HG03025 (cell line): ENCODE results near the gene ZBTB20.

Experiments
- ATAC-seq: cut with Tn5 transposase; IDR thresholded peaks from one replicate; pipeline ENCODE4 v1.9.1; 2021; ENCODE audit warnings: mild to moderate bottlenecking, moderate library complexity; ENCODE audit not compliant: unreplicated experiment, low FRiP score

ZBTB20 gene

GRCh38 chr3:114510201-114510600 is 636.9 kb downstream of the ZBTB20 start:
- ATAC-seq, result no peak

GRCh38 chr3:114509756-114510155 is 637.3 kb downstream of the ZBTB20 start:
- no peak for ATAC-seq

- ATAC-seq, result no peak
Measured at GRCh38 chr3:114508976-114509375, 638.1 kb downstream of the ZBTB20 start.

GRCh38 chr3:114508208-114508607 is 638.9 kb downstream of the ZBTB20 start:
- ATAC-seq, result no peak

GRCh38 chr3:114506591-114507300 is 640.3 kb downstream of the ZBTB20 start:
- no peak for ATAC-seq

- ATAC-seq, result no peak
Measured at GRCh38 chr3:114504941-114505628, 642.0 kb downstream of the ZBTB20 start.

GRCh38 chr3:114502204-114502603 is 644.9 kb downstream of the ZBTB20 start:
- no peak for ATAC-seq

GRCh38 chr3:114499976-114500375 is 647.1 kb downstream of the ZBTB20 start:
- ATAC-seq, result no peak

- ATAC-seq, result no peak
Measured at GRCh38 chr3:114498539-114499370, 648.3 kb downstream of the ZBTB20 start.

- no peak for ATAC-seq
Measured at GRCh38 chr3:114496874-114497273, 650.2 kb downstream of the ZBTB20 start.

GRCh38 chr3:114496466-114496865 is 650.6 kb downstream of the ZBTB20 start:
- no peak for ATAC-seq

GRCh38 chr3:114496021-114496434 is 651.1 kb downstream of the ZBTB20 start:
- ATAC-seq, result no peak

GRCh38 chr3:114494498-114494897 is 652.6 kb downstream of the ZBTB20 start:
- ATAC-seq, result no peak

- ATAC-seq, result no peak
Measured at GRCh38 chr3:114490829-114491228, 656.3 kb downstream of the ZBTB20 start.

GRCh38 chr3:114487502-114487901 is 659.6 kb downstream of the ZBTB20 start:
- no peak for ATAC-seq

GRCh38 chr3:114484919-114485318 is 662.2 kb downstream of the ZBTB20 start:
- no peak for ATAC-seq

- ATAC-seq, result no peak
Measured at GRCh38 chr3:114481113-114481512, 666.0 kb downstream of the ZBTB20 start.

- ATAC-seq, result no peak
Measured at GRCh38 chr3:114480442-114480841, 666.6 kb downstream of the ZBTB20 start.

GRCh38 chr3:114478801-114479200 is 668.3 kb downstream of the ZBTB20 start:
- no peak for ATAC-seq

- ATAC-seq, result no peak
Measured at GRCh38 chr3:114476511-114476910, 670.6 kb downstream of the ZBTB20 start.

- ATAC-seq, result no peak
Measured at GRCh38 chr3:114471478-114471877, 675.6 kb downstream of the ZBTB20 start.
